ENCODE data around the gene SASH1. TPM values are rescaled to one million over a fixed set of nuclear protein-coding genes. Genes with fewer than 3 reads are reported as not detected.

Gene SASH1
- total and polyA plus RNA-seq, 2 of the 8 experiments (the other 6 are each of a cell fraction or from before 2014, with no cell fraction given) = 6.0 to 20.2 TPM

DNA sequence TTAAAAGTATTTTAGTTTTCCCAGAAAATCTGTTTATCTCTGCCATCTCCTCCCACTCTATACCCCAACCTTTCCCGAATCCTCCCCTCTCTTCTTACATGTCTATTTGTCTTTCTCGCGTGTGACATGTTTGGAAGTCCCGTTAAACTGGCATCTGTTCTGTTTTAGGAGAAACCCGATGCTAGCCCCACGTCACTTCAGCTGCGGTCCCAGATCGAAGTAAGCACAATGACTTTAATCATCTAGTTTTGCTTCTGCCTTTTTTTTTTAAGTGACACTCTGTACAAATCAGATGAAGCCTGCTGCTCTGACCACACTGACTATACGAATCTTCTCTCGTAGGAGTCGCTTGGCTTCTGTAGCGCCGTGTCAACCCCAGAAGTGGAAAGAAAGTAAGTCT is 97.4 kb downstream of the SASH1 start (continued):
- no peak for TF ChIP-seq NANOG (IDR thresholded peaks at IDR 0.05; ENCODE audit: insufficient read depth, low read depth, low read length, poor library complexity, severe bottlenecking)
- no peak for TF ChIP-seq MAFK (IDR thresholded peaks at IDR 0.05; ENCODE audit: low read depth, low read length)
- no peak for TF ChIP-seq SP1 (IDR thresholded peaks at IDR 0.05; ENCODE audit: low read depth, low read length)
- no peak for TF ChIP-seq CTBP2 (IDR thresholded peaks at IDR 0.05; ENCODE audit: borderline replicate concordance, insufficient read depth, insufficient read length, low read length)
- TF ChIP-seq USF2 (IDR thresholded peaks at IDR 0.05; ENCODE audit: low read length) = no peak

All from H1 (cell line).